Loucy (cell line): ENCODE measurements around the gene EBLN1.
A peak's percentile ranks its signal among the peaks of the same experiment; 100 is the strongest.

Source experiments
- H2AFZ ChIP-seq: fragments of 200-600 bp; sonication (generic); 2 replicates; pipeline ENCODE4 v1.6.0; 2016; ENCODE audit warnings: antibody characterized with exemption, mild to moderate bottlenecking, low read length, moderate library complexity
- H3F3A ChIP-seq: fragments of 200-600 bp; 2 replicates; pipeline ENCODE4 v1.6.0; 2016; ENCODE audit warnings: antibody characterized with exemption, low read depth, mild to moderate bottlenecking
- H3K27me3 ChIP-seq: fragments of 200-600 bp; sonication (generic); 2 replicates; pipeline ENCODE4 v1.6.1; 2014; ENCODE audit warnings: low read length, mild to moderate bottlenecking; ENCODE audit not compliant: insufficient read depth, poor library complexity, severe bottlenecking
- H3K36me3 ChIP-seq: fragments of 200-600 bp; sonication (generic); 2 replicates; pipeline ENCODE4 v1.6.1; 2016; ENCODE audit warnings: low read length; ENCODE audit not compliant: insufficient read depth
- H3K4me1 ChIP-seq: fragments of 200-600 bp; sonication (generic); 2 replicates; pipeline ENCODE4 v1.5.1; 2014; ENCODE audit warnings: low read length, mild to moderate bottlenecking; ENCODE audit not compliant: insufficient read depth, poor library complexity, severe bottlenecking
- H3K4me2 ChIP-seq: fragments of 200-600 bp; sonication (generic); 2 replicates; pipeline ENCODE4 v1.6.0; 2014; ENCODE audit warnings: antibody characterized with exemption, low read length, low read depth, mild to moderate bottlenecking; ENCODE audit not compliant: poor library complexity, severe bottlenecking
- H3K4me3 ChIP-seq: fragments of 200-600 bp; sonication (generic); 2 replicates; pipeline ENCODE4 v1.5.1; 2014; ENCODE audit warnings: low read length, mild to moderate bottlenecking, mixed read lengths; ENCODE audit not compliant: poor library complexity, severe bottlenecking
- H3K79me2 ChIP-seq: fragments of 200-600 bp; sonication (generic); 2 replicates; pipeline ENCODE4 v1.6.1; 2014; ENCODE audit warnings: low read length; ENCODE audit not compliant: insufficient read depth
- H3K9ac ChIP-seq: fragments of 200-600 bp; sonication (generic); 2 replicates; pipeline ENCODE4 v1.6.0; 2014; ENCODE audit warnings: mild to moderate bottlenecking, low read depth, low read length, moderate library complexity; ENCODE audit not compliant: poor library complexity, severe bottlenecking
- H3K9me2 ChIP-seq: fragments of 200-600 bp; sonication (generic); replicated peaks from 2 replicates; pipeline ENCODE4 v1.6.1; 2016; ENCODE audit warnings: low read depth, low read length, mixed read lengths
- H3K9me3 ChIP-seq: fragments of 200-600 bp; sonication (generic); 2 replicates; pipeline ENCODE4 v1.6.1; 2014; ENCODE audit warnings: mild to moderate bottlenecking, antibody characterized with exemption, low read length, low read depth; ENCODE audit not compliant: insufficient read depth
- H4K20me1 ChIP-seq: fragments of 200-600 bp; sonication (generic); 2 replicates; pipeline ENCODE4 v1.6.0; 2014; ENCODE audit warnings: antibody characterized with exemption, low read length, mild to moderate bottlenecking; ENCODE audit not compliant: insufficient read depth, poor library complexity, severe bottlenecking
- EZH2phosphoT487 ChIP-seq: fragments of 200-600 bp; IDR thresholded peaks from 2 replicates; pipeline ENCODE4 v1.6.1; 2018; ENCODE audit warnings: antibody characterized with exemption, mild to moderate bottlenecking, moderate library complexity, borderline replicate concordance
- TF ChIP-seq, protein P1 (sequence below): fragments of 200-600 bp; sonication (generic); conservative IDR thresholded peaks from 2 replicates; pipeline ENCODE4 v1.5.1; 2014; ENCODE audit warnings: mild to moderate bottlenecking, antibody characterized with exemption, low read length

The EBLN1 gene

DNA sequence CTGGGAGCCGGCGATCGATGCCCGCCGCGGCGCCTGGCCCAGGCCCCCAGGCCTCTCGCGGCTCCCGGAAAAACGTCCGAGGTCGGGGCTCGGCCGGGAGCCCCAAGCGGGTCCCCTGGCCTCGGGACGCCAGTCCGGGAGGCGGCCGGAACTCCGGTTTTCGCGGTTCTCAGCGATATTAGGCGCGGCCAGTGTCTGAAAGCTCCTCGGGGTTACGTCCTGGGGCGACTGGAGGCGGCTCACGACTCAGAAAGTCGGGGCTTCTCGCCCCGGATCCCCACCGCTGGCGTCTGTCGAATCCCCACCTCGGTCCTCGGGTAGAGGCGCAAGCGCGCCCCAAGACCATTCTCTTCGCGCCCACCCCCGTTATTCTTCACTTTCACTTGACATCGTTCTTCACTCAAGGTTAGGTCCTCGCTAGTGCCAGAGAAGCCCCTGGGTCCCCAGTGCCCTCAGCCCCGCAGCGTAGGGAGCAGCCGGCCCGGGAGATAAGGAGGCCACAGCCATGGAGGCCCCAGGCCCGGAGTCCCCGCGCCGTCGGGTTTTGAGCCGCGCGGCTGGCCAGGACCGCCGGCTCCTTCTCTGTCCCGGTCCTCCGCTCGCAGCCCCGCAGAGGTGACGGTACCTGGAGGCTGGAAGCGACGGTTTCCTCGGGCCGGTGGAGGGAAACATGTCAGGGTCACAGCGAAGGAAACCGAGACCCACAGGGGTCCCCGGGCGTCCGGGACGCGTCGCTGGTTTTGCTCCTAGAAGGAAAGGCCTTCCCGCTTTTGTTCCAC lies 35.2 kb upstream of the EBLN1 start:
- Histone ChIP-seq H3K4me2 (peak overlapping the region; percentile 76), H3K27me3 (no peaks in the 10 kb centered on the region), H3K36me3 (no peaks in the 10 kb centered on the region), H4K20me1 (no peaks in the 10 kb centered on the region), H3K4me3 (peak overlapping the region; percentile 79), H2AFZ (no peak overlapping the region), H3F3A (no peaks in the 10 kb centered on the region), H3K4me1 (peaks cover 54% of the 10 kb centered on the region), H3K9ac (peak overlapping the region; percentile 97), H3K9me3 (no peaks in the 10 kb centered on the region), H3K9me2 (no peaks in the 10 kb centered on the region), H3K79me2 (peaks cover 87% of the 10 kb centered on the region)
- TF ChIP-seq EZH2phosphoT487 = no peak
- TF ChIP-seq, protein P1, sequence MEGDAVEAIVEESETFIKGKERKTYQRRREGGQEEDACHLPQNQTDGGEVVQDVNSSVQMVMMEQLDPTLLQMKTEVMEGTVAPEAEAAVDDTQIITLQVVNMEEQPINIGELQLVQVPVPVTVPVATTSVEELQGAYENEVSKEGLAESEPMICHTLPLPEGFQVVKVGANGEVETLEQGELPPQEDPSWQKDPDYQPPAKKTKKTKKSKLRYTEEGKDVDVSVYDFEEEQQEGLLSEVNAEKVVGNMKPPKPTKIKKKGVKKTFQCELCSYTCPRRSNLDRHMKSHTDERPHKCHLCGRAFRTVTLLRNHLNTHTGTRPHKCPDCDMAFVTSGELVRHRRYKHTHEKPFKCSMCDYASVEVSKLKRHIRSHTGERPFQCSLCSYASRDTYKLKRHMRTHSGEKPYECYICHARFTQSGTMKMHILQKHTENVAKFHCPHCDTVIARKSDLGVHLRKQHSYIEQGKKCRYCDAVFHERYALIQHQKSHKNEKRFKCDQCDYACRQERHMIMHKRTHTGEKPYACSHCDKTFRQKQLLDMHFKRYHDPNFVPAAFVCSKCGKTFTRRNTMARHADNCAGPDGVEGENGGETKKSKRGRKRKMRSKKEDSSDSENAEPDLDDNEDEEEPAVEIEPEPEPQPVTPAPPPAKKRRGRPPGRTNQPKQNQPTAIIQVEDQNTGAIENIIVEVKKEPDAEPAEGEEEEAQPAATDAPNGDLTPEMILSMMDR = no peak

DNA sequence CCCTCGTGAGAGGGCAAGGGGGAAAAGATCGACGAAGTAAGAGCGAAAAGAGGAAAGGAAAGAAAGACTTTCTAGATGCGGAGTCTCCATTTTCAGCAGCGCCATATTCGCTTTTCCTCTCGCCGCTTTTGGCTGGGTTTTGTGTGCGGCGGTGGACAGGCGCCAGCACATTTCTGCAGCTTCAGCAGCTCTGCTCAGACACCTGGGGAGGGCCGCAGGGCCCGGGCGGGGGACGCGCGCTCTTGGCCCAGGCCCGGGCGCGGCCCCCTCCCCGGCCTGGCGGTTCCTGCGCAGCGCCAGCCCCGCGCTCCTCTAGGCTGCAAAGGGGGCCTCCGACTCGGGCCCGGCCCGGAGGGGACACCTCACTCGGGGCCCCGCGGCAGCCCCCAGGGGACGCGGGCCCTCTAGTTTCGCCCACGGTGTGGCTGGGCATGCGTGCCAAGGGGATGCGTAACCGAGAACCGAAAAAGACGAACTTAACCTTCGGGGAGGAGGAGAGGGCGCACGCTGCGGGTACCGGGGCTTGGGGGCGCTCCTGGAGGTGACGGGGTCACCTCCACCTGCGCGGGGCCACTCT lies 34.5 kb upstream of the EBLN1 start:
- no peak overlapping the region for H2AFZ ChIP-seq
- H3K79me2 ChIP-seq = peaks cover 87% of the 10 kb centered on the region
- H3K9me2 ChIP-seq = no peaks in the 10 kb centered on the region
- peaks cover 54% of the 10 kb centered on the region for H3K4me1 ChIP-seq
- peak overlapping the region; percentile 79 for H3K4me3 ChIP-seq
- H3K36me3 ChIP-seq = no peaks in the 10 kb centered on the region
- H3K9me3 ChIP-seq = no peaks in the 10 kb centered on the region
- peak overlapping the region; percentile 76 for H3K4me2 ChIP-seq
- peak overlapping the region; percentile 97 for H3K9ac ChIP-seq
- H3F3A ChIP-seq = peaks cover 2% of the 10 kb centered on the region; the same call in 1 of the 2 replicates
- H3K27me3 ChIP-seq = no peaks in the 10 kb centered on the region
- TF ChIP-seq, protein P1 = no peak
- no peak for TF ChIP-seq EZH2phosphoT487
- no peaks in the 10 kb centered on the region for H4K20me1 ChIP-seq

DNA sequence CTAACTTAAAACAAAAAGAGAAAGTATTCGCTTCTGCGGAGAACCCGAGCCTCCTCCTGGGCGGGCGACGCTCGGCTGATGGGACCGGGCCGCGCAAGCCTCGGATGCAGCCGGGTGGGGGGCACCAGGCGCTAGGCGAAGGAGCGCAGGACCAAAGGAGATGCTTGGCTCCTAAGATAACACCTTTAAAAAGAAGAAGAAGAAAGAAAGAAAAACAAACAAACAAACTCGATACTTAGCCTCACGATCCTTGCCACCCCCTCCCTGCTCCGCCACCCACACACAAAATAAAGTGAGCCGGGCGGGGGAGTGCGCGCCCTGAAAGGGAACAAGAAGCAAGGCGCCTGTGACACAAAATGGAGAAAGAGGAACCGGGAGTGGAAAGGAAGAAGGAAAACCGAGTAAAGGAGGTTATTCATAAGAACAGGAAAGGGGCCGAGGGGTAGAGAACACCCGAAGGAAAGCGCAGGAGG lies 34.0 kb upstream of the EBLN1 start:
- H3K4me2 ChIP-seq = peak overlapping the region; percentile 76
- H2AFZ ChIP-seq = no peak overlapping the region
- TF ChIP-seq, protein P1 = no peak
- H3K4me1 ChIP-seq = peaks cover 54% of the 10 kb centered on the region
- H3K27me3 ChIP-seq = no peaks in the 10 kb centered on the region
- H3K9me2 ChIP-seq = no peaks in the 10 kb centered on the region
- H3K79me2 ChIP-seq = peaks cover 83% of the 10 kb centered on the region
- peak overlapping the region; percentile 79 for H3K4me3 ChIP-seq
- H3K36me3 ChIP-seq = no peaks in the 10 kb centered on the region
- H3K9ac ChIP-seq = peak overlapping the region; percentile 97
- H3K9me3 ChIP-seq = no peaks in the 10 kb centered on the region
- H4K20me1 ChIP-seq = no peaks in the 10 kb centered on the region
- H3F3A ChIP-seq = peaks cover 6% of the 10 kb centered on the region; the same call in 1 of the 2 replicates
